Breast epithelium (tissue), 3 donors: Measurements from ENCODE around the gene PAPPA.

Source experiments
- POLR2A ChIP-seq: fragments of 450-650 bp; IDR thresholded peaks from one replicate; pipeline ENCODE4 v1.6.1; 2016; ENCODE audit warnings: antibody characterized with exemption, mild to moderate bottlenecking, moderate library complexity
- POLR2AphosphoS5 ChIP-seq, 3 donors: sonication (generic); formaldehyde crosslinking; IDR thresholded peaks; one replicate each; pipeline ENCODE4 v1.6.1; 2017; ENCODE audit warnings: antibody characterized with exemption in 3 of 3
- TF ChIP-seq, protein P1 (sequence below), 3 donors: fragments of 450-650 bp; IDR thresholded peaks; one replicate each; pipeline ENCODE4 v1.5.1; 2016 to 2017; ENCODE audit warnings: antibody characterized with exemption in 3 of 3, mild to moderate bottlenecking in 3 of 3, moderate library complexity in 3 of 3

DNA sequence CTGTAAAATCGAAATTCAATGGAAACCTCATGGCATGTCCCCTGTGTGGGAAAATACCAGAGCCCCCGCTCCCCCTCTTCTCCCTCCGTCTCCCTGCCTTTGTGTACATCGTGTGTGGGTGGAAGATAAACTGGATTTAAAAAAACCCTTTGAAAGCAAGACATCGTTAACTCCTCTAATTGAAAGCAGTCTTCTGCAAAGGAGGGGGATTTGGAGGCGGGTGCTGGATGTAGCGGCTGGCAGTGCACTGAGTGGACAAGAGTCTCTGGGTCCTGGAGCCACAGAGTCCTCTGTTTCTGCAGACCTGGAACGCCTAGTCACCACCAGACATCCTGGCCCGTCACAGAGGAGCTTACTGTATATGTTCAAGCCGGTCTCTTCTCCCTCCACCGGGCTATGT is 169.4 kb downstream of the PAPPA start:
- TF ChIP-seq POLR2AphosphoS5 (IDR thresholded peaks at IDR 0.05) (no peak), POLR2A (no peak)
- TF ChIP-seq, protein P1, sequence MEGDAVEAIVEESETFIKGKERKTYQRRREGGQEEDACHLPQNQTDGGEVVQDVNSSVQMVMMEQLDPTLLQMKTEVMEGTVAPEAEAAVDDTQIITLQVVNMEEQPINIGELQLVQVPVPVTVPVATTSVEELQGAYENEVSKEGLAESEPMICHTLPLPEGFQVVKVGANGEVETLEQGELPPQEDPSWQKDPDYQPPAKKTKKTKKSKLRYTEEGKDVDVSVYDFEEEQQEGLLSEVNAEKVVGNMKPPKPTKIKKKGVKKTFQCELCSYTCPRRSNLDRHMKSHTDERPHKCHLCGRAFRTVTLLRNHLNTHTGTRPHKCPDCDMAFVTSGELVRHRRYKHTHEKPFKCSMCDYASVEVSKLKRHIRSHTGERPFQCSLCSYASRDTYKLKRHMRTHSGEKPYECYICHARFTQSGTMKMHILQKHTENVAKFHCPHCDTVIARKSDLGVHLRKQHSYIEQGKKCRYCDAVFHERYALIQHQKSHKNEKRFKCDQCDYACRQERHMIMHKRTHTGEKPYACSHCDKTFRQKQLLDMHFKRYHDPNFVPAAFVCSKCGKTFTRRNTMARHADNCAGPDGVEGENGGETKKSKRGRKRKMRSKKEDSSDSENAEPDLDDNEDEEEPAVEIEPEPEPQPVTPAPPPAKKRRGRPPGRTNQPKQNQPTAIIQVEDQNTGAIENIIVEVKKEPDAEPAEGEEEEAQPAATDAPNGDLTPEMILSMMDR (IDR thresholded peaks at IDR 0.05): no peak
